ENCODE data around the gene IL36RN. TPM values are rescaled to one million over a fixed set of nuclear protein-coding genes. Genes with fewer than 3 reads are reported as not detected.

Gene IL36RN
- total RNA-seq, 1 experiment from 2014 or later = not detected

- H3K4me3 ChIP-seq (ENCODE audit: insufficient read depth, low read depth, low read length) = no peak overlapping the region
- H3K27me3 ChIP-seq (ENCODE audit: control insufficient read depth, insufficient read depth, low read length) = peaks cover 4% of the 10 kb centered on the region
- no peaks in the 10 kb centered on the region for H3K36me3 ChIP-seq (replicated peaks; ENCODE audit: control insufficient read depth, insufficient read depth, low read length)
- DNase-seq = no peak
Observed at GRCh38 chr2:113058411-113058994, 495 bp upstream of the IL36RN start.

GRCh38 chr2:113060396-113060795 lies 1.4 kb downstream of the IL36RN start:
- Histone ChIP-seq H3K36me3 (replicated peaks; ENCODE audit: control insufficient read depth, insufficient read depth, low read length) (no peaks in the 10 kb centered on the region), H3K4me3 (ENCODE audit: insufficient read depth, low read depth, low read length) (no peak overlapping the region), H3K27me3 (ENCODE audit: control insufficient read depth, insufficient read depth, low read length) (peaks cover 6% of the 10 kb centered on the region)
- DNase-seq = no peak

- H3K4me3 ChIP-seq (ENCODE audit: insufficient read depth, low read depth, low read length) = no peak overlapping the region
- H3K36me3 ChIP-seq (replicated peaks; ENCODE audit: control insufficient read depth, insufficient read depth, low read length) = no peaks in the 10 kb centered on the region
- peaks cover 6% of the 10 kb centered on the region for H3K27me3 ChIP-seq (ENCODE audit: control insufficient read depth, insufficient read depth, low read length)
- DNase-seq = no peak
Observed at GRCh38 chr2:113060796-113061195, 1.8 kb downstream of the IL36RN start.

GRCh38 chr2:113061241-113061640 lies 2.2 kb downstream of the IL36RN start:
- Histone ChIP-seq H3K36me3 (replicated peaks; ENCODE audit: control insufficient read depth, insufficient read depth, low read length) (no peaks in the 10 kb centered on the region), H3K27me3 (ENCODE audit: control insufficient read depth, insufficient read depth, low read length) (peaks cover 6% of the 10 kb centered on the region), H3K4me3 (ENCODE audit: insufficient read depth, low read depth, low read length) (no peak overlapping the region)
- no peak for DNase-seq

- DNase-seq = no peak
- Histone ChIP-seq H3K27me3 (ENCODE audit: control insufficient read depth, insufficient read depth, low read length) (peaks cover 6% of the 10 kb centered on the region), H3K36me3 (replicated peaks; ENCODE audit: control insufficient read depth, insufficient read depth, low read length) (no peaks in the 10 kb centered on the region), H3K4me3 (ENCODE audit: insufficient read depth, low read depth, low read length) (no peak overlapping the region)
Observed at GRCh38 chr2:113061896-113062770, 3.1 kb downstream of the IL36RN start.

GRCh38 chr2:113064281-113064680 lies 5.3 kb downstream of the IL36RN start:
- H3K36me3 ChIP-seq (replicated peaks; ENCODE audit: control insufficient read depth, insufficient read depth, low read length) = no peaks in the 10 kb centered on the region
- no peak for DNase-seq

GRCh38 chr2:113064898-113065297 lies 5.9 kb downstream of the IL36RN start:
- H3K36me3 ChIP-seq (replicated peaks; ENCODE audit: control insufficient read depth, insufficient read depth, low read length) = no peaks in the 10 kb centered on the region
- no peak overlapping the region for H3K4me3 ChIP-seq (ENCODE audit: insufficient read depth, low read depth, low read length)
- peaks cover 4% of the 10 kb centered on the region for H3K27me3 ChIP-seq (ENCODE audit: control insufficient read depth, insufficient read depth, low read length)
- no peak for DNase-seq

More at GRCh38 chr2:113064281-113064680, 5.3 kb downstream of the IL36RN start:
- no peak overlapping the region for H3K4me3 ChIP-seq (ENCODE audit: insufficient read depth, low read depth, low read length)
- peaks cover 4% of the 10 kb centered on the region for H3K27me3 ChIP-seq (ENCODE audit: control insufficient read depth, insufficient read depth, low read length)

- H3K4me3 ChIP-seq (ENCODE audit: insufficient read depth, low read depth, low read length) = no peak within 1 kb of the TSS
- DNase-seq = no peak
- no peaks in the 10 kb centered on the region for H3K36me3 ChIP-seq (replicated peaks; ENCODE audit: control insufficient read depth, insufficient read depth, low read length)
- peaks cover 2% of the 10 kb centered on the region; the same call in 1 of the 2 replicates for H3K27me3 ChIP-seq (ENCODE audit: control insufficient read depth, insufficient read depth, low read length)
Observed at GRCh38 chr2:113067681-113068080, 8.7 kb downstream of the IL36RN start, which contains the start of gene IL1F10. Gene IL1F10, plus strand, starts transcription at chr2:113067970. Its CDS starts 4,769 bp downstream, at chr2:113072739.

GRCh38 chr2:113068249-113068648 lies 9.3 kb downstream of the IL36RN start:
- no peak for DNase-seq
- H3K27me3 ChIP-seq (ENCODE audit: control insufficient read depth, insufficient read depth, low read length) = peaks cover 2% of the 10 kb centered on the region; the same call in 1 of the 2 replicates
- H3K4me3 ChIP-seq (ENCODE audit: insufficient read depth, low read depth, low read length) = no peak overlapping the region
- H3K36me3 ChIP-seq (replicated peaks; ENCODE audit: control insufficient read depth, insufficient read depth, low read length) = no peaks in the 10 kb centered on the region

- no peaks in the 10 kb centered on the region for H3K36me3 ChIP-seq (replicated peaks; ENCODE audit: control insufficient read depth, insufficient read depth, low read length)
- no peak for DNase-seq
Observed at GRCh38 chr2:113068706-113069485, 9.9 kb downstream of the IL36RN start.

GRCh38 chr2:113069676-113070605 lies 10.9 kb downstream of the IL36RN start:
- Histone ChIP-seq H3K36me3 (replicated peaks; ENCODE audit: control insufficient read depth, insufficient read depth, low read length) (no peaks in the 10 kb centered on the region), H3K4me3 (ENCODE audit: insufficient read depth, low read depth, low read length) (no peak overlapping the region), H3K27me3 (ENCODE audit: control insufficient read depth, insufficient read depth, low read length) (no peaks in the 10 kb centered on the region)
- no peak for DNase-seq

More at GRCh38 chr2:113068706-113069485, 9.9 kb downstream of the IL36RN start:
- H3K4me3 ChIP-seq (ENCODE audit: insufficient read depth, low read depth, low read length) = no peak overlapping the region
- peaks cover 2% of the 10 kb centered on the region; the same call in 1 of the 2 replicates for H3K27me3 ChIP-seq (ENCODE audit: control insufficient read depth, insufficient read depth, low read length)

- no peak for DNase-seq
- no peak overlapping the region for H3K4me3 ChIP-seq (ENCODE audit: insufficient read depth, low read depth, low read length)
- no peaks in the 10 kb centered on the region for H3K36me3 ChIP-seq (replicated peaks; ENCODE audit: control insufficient read depth, insufficient read depth, low read length)
- no peaks in the 10 kb centered on the region for H3K27me3 ChIP-seq (ENCODE audit: control insufficient read depth, insufficient read depth, low read length)
Observed at GRCh38 chr2:113070606-113070975, 11.6 kb downstream of the IL36RN start.

- Histone ChIP-seq H3K36me3 (replicated peaks; ENCODE audit: control insufficient read depth, insufficient read depth, low read length) (no peaks in the 10 kb centered on the region), H3K4me3 (ENCODE audit: insufficient read depth, low read depth, low read length) (no peak overlapping the region), H3K27me3 (ENCODE audit: control insufficient read depth, insufficient read depth, low read length) (no peaks in the 10 kb centered on the region)
- no peak for DNase-seq
Observed at GRCh38 chr2:113072584-113072983, 13.6 kb downstream of the IL36RN start.
